IMR-90 (cell line): Measurements from ENCODE around the gene ICAM1. TPM values are rescaled to one million over a fixed set of nuclear protein-coding genes. Genes with fewer than 3 reads are reported as not detected.

ENCODE experiments used
- ATAC-seq: fragments of 200-7000 bp; cut with Tn5 transposase; 2 replicates; pipeline ENCODE4 v1.9.1; 2020; ENCODE audit warnings: low read depth, mild to moderate bottlenecking, moderate library complexity
- BruUV-seq: library from RNA; stranded (reverse); fragments of 400-500 nt; replicated peaks from 2 replicates; lab custom pipeline; 2021; lab: Mats Ljungman, UMichigan
- CTCF ChIA-PET: fragments of 300-600 bp; formaldehyde crosslinking; extraction: SDS; loops from one replicate; lab custom pipeline; 2021; ENCODE audit warnings: antibody characterized with exemption; lab: Yijun Ruan, JAX
- POLR2A ChIA-PET: fragments of 300-600 bp; sonication (Branson Sonifier 250); formaldehyde crosslinking; loops from one replicate; lab custom pipeline; 2022; ENCODE audit warnings: antibody characterized with exemption; ENCODE audit not compliant: unreplicated experiment; lab: Charles Lee
- DNase-seq: peaks from one replicate; pipeline ENCODE4 v3.0.0; 2013
- H2AFZ ChIP-seq: replicated peaks from 2 replicates; pipeline ENCODE3; 2013; ENCODE audit warnings: low read length, mild to moderate bottlenecking; ENCODE audit not compliant: poor library complexity
- H2AK5ac ChIP-seq: 2 replicates; pipeline ENCODE4 v1.6.1; 2013; ENCODE audit warnings: low read depth, low read length, inconsistent platforms
- H2AK9ac ChIP-seq: replicated peaks from 2 replicates; pipeline ENCODE3; 2013; ENCODE audit warnings: mild to moderate bottlenecking, low read depth, low read length, moderate library complexity; ENCODE audit not compliant: poor library complexity
- H2BK120ac ChIP-seq: 2 replicates; pipeline ENCODE4 v1.6.1; 2013; ENCODE audit warnings: low read depth, low read length, inconsistent platforms
- H2BK15ac ChIP-seq: 3 replicates; pipeline ENCODE4 v1.6.1; 2013; ENCODE audit warnings: low read depth, low read length, inconsistent platforms
- H2BK20ac ChIP-seq: 2 replicates; pipeline ENCODE4 v1.6.1; 2013; ENCODE audit warnings: low read depth, mild to moderate bottlenecking, inconsistent platforms, low read length, moderate library complexity
- H2BK5ac ChIP-seq: 2 replicates; pipeline ENCODE4 v1.6.1; 2013; ENCODE audit warnings: mild to moderate bottlenecking, low read depth, low read length, inconsistent platforms; ENCODE audit not compliant: poor library complexity, severe bottlenecking
- H3K14ac ChIP-seq: replicated peaks from 2 replicates; pipeline ENCODE4 v1.6.1; 2013; ENCODE audit warnings: low read depth, low read length, inconsistent platforms
- H3K18ac ChIP-seq: 2 replicates; pipeline ENCODE4 v1.6.1; 2013; ENCODE audit warnings: low read depth, low read length, control low read depth
- H3K23ac ChIP-seq: 2 replicates; pipeline ENCODE4 v1.6.1; 2013; ENCODE audit warnings: low read depth, low read length, inconsistent platforms
- H3K27ac ChIP-seq: 2 replicates; pipeline ENCODE4 v1.5.1; 2013; ENCODE audit warnings: mild to moderate bottlenecking, control low read depth, low read length; ENCODE audit not compliant: insufficient read depth
- H3K27me3 ChIP-seq: 2 replicates; pipeline ENCODE4 v1.6.1; 2013; ENCODE audit warnings: low read length; ENCODE audit not compliant: control insufficient read depth, insufficient read depth
- H3K36me3 ChIP-seq: 2 replicates; pipeline ENCODE4 v1.6.1; 2013; ENCODE audit warnings: low read length, mixed read lengths; ENCODE audit not compliant: control insufficient read depth, insufficient read depth
- H3K4ac ChIP-seq: 2 replicates; pipeline ENCODE4 v1.6.1; 2013; ENCODE audit warnings: low read depth, low read length, inconsistent platforms
- H3K4me1 ChIP-seq: 2 replicates; pipeline ENCODE4 v1.6.1; 2013; ENCODE audit warnings: low read length, mixed read lengths; ENCODE audit not compliant: control insufficient read depth, insufficient read depth
- H3K4me2 ChIP-seq: 2 replicates; pipeline ENCODE4 v1.6.1; 2013; ENCODE audit warnings: low read depth, mild to moderate bottlenecking, control low read depth, low read length, moderate library complexity
- H3K4me3 ChIP-seq: 2 replicates; pipeline ENCODE4 v1.5.1; 2013; ENCODE audit warnings: low read depth, mild to moderate bottlenecking, control low read depth, low read length, moderate library complexity; ENCODE audit not compliant: insufficient read depth
- H3K56ac ChIP-seq: 2 replicates; pipeline ENCODE4 v1.6.1; 2013; ENCODE audit warnings: low read length, inconsistent platforms; ENCODE audit not compliant: insufficient read depth; ENCODE audit errors: extremely low read depth
- H3K79me1 ChIP-seq, 2 experiments: 2 replicates each; pipeline ENCODE4 v1.6.1; 2013; ENCODE audit warnings: low read length in 2 of 2, inconsistent platforms in 1 of 2, low read depth in 1 of 2
- H3K9ac ChIP-seq: 2 replicates; pipeline ENCODE4 v1.6.1; 2013; ENCODE audit warnings: low read depth, low read length, control low read depth
- H3K9me1 ChIP-seq: 2 replicates; pipeline ENCODE4 v1.6.1; 2013; ENCODE audit warnings: low read length, inconsistent platforms; ENCODE audit not compliant: insufficient read depth
- H3K9me3 ChIP-seq: 2 replicates; pipeline ENCODE4 v1.6.1; 2013; ENCODE audit warnings: low read length; ENCODE audit not compliant: control insufficient read depth, insufficient read depth
- H4K20me1 ChIP-seq: 2 replicates; pipeline ENCODE4 v1.6.1; 2013; ENCODE audit warnings: low read length, inconsistent platforms; ENCODE audit not compliant: insufficient read depth
- H4K5ac ChIP-seq: 2 replicates; pipeline ENCODE4 v1.6.1; 2013; ENCODE audit warnings: mild to moderate bottlenecking, low read depth, low read length, control low read depth
- H4K8ac ChIP-seq, 2 experiments: 2 replicates each; pipeline ENCODE4 v1.6.1; 2013; ENCODE audit warnings: low read depth in 2 of 2, low read length in 2 of 2, control low read depth in 1 of 2, inconsistent platforms in 1 of 2
- H4K91ac ChIP-seq: 2 replicates; pipeline ENCODE4 v1.6.1; 2013; ENCODE audit warnings: low read depth, low read length, inconsistent platforms; ENCODE audit not compliant: insufficient read depth
- BHLHE40 ChIP-seq: fragments of 150-350 bp; IDR thresholded peaks from 2 replicates; pipeline ENCODE4 v1.6.1; 2016; ENCODE audit warnings: mild to moderate bottlenecking, low read depth, low read length
- CEBPB ChIP-seq: IDR thresholded peaks from 2 replicates; pipeline ENCODE4 v1.6.1; 2012; ENCODE audit warnings: low read depth, low read length, improper control_type of control experiment
- MAFK ChIP-seq: IDR thresholded peaks from 2 replicates; pipeline ENCODE4 v1.6.1; 2012; ENCODE audit warnings: low read depth, low read length, improper control_type of control experiment
- NFE2L2 ChIP-seq: fragments of 150-350 bp; IDR thresholded peaks from 2 replicates; pipeline ENCODE4 v1.6.1; 2016; ENCODE audit warnings: low read depth, mild to moderate bottlenecking, low read length
- POLR2A ChIP-seq: IDR thresholded peaks from 2 replicates; pipeline ENCODE4 v1.6.1; 2012; ENCODE audit warnings: mild to moderate bottlenecking, low read depth, low read length
- RAD21 ChIP-seq: IDR thresholded peaks from 2 replicates; pipeline ENCODE4 v1.6.1; 2012; ENCODE audit warnings: low read length, improper control_type of control experiment
- RCOR1 ChIP-seq: IDR thresholded peaks from 2 replicates; pipeline ENCODE4 v1.6.1; 2012; ENCODE audit warnings: mild to moderate bottlenecking, low read length, improper control_type of control experiment; ENCODE audit not compliant: insufficient replicate concordance
- SMC3 ChIP-seq: fragments of 150-350 bp; IDR thresholded peaks from 2 replicates; pipeline ENCODE4 v1.6.1; 2016; ENCODE audit warnings: low read depth, mild to moderate bottlenecking, antibody characterized with exemption, low read length, moderate library complexity
- WGBS, 2 experiments: methylation state at CpG; one replicate each; pipeline versions ENCODE4 v1.1.5 to v1.1.7; 2013; ENCODE audit warnings: missing lambda C conversion rate in 2 of 2; ENCODE audit not compliant: insufficient read length in 1 of 2; ENCODE audit errors: extremely low coverage in 2 of 2; 5-methylcytosine and 5-hydroxymethylcytosine counted together
- dilution Hi-C: fragments of 300-500 bp; cut with HindIII; formaldehyde crosslinking; loops from one replicate; pipeline ENCODE4 v1.14.3; 2018; ENCODE audit warnings: low sequenced_read_pairs; ENCODE audit not compliant: unreplicated experiment
- in situ Hi-C: fragments of 300-500 bp; cut with MboI; formaldehyde crosslinking; loops from 3 replicates; pipeline ENCODE4 v1.14.3; 2019; ENCODE audit warnings: low sequenced_read_pairs, inconsistent platforms, mixed read lengths
- intact Hi-C: fragments of 100-400 bp; cut with micrococcal nuclease; formaldehyde crosslinking; loops from 2 replicates; pipeline ENCODE4 v1.10.0; 2022
- polyA plus RNA-seq, 3 experiments: library from polyadenylated mRNA; depleted of rRNA; stranded (reverse); fragments of >200 nt; gene quantifications; 2 replicates each; pipeline ENCODE4 v1.2.3, GENCODE V29; 2012; ENCODE audit warnings: low replicate concordance in 1 of 3
- total RNA-seq: library from RNA; depleted of rRNA; stranded (reverse); fragments of >200 nt; gene quantifications from 2 replicates; pipeline ENCODE4 v1.2.3, GENCODE V29; 2012
- TF ChIP-seq, protein P1 (sequence below): fragments of 150-350 bp; IDR thresholded peaks from 2 replicates; pipeline ENCODE4 v1.6.1; 2017; ENCODE audit warnings: mild to moderate bottlenecking, antibody characterized with exemption, low read length, low read depth
- TF ChIP-seq, protein P2 (sequence below): fragments of 150-350 bp; IDR thresholded peaks from 2 replicates; pipeline ENCODE4 v1.6.1; 2016; ENCODE audit warnings: low read depth, mild to moderate bottlenecking, low read length, moderate library complexity, borderline replicate concordance
- TF ChIP-seq, protein P3 (sequence below): conservative IDR thresholded peaks from 2 replicates; pipeline ENCODE4 v1.5.1; 2012; ENCODE audit warnings: mild to moderate bottlenecking, low read depth, low read length, improper control_type of control experiment

Gene ICAM1
- total and polyA plus RNA-seq, 2 of the 4 experiments (the other 2 are of a cell fraction): 10.6 to 19.1 TPM

DNA sequence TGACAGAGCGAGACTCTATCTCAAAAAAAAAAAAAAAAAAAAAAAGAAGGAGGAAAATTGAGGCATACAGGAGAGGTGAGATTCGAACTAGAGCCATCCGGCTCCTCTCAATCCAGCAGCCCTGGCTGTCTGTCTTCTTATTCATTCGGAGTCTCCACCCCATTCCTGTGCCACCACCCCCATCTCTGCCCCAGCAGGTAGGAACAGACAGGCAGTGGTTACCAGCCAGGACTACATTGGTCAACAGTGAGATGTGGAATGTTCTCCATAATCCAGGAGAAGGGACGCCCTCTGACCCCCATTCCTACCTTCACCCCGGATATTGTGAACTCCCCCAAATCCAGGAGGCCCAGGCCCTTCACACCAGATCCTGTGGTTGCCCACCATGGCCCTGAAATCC, 33.2 kb upstream of the ICAM1 start:
- peaks cover 12% of the 10 kb centered on the region for H3K4me1 ChIP-seq
- H3K36me3 ChIP-seq: no peaks in the 10 kb centered on the region
- peak overlapping the region; percentile 66; the same call in 1 of the 2 replicates for H3K27ac ChIP-seq
- ChIA-PET POLR2A (no interaction called here), CTCF (interaction anchor here (0.6 to 0.9 kb wide), 2 partner anchors 12 to 293 kb away, joined by 4 to 7 read pairs; no protein-coding TSS in a partner anchor)
- H2BK15ac ChIP-seq: peak overlapping the region; percentile 86; the same call in 1 of the 3 replicates
- peak overlapping the region; percentile 13 to 91; a peak in 3 of 4 replicates for H4K8ac ChIP-seq
- no CpG with 5 or more reads among the region's 6 CpGs for WGBS, 2 experiments
- peak overlapping the region; percentile 82; the same call in 1 of the 2 replicates for H3K23ac ChIP-seq
- H3K9me1 ChIP-seq: peaks cover 5% of the 10 kb centered on the region
- H4K91ac ChIP-seq: peak overlapping the region; percentile 85
- no peak overlapping the region for H3K56ac ChIP-seq
- peak overlapping the region; percentile 77 for H3K14ac ChIP-seq
- peak overlapping the region; percentile 98 for H2BK120ac ChIP-seq
- H4K5ac ChIP-seq: peak overlapping the region; percentile 88
- TF ChIP-seq BHLHE40: no peak
- no peak for TF ChIP-seq NFE2L2
- no peak for TF ChIP-seq MAFK
- TF ChIP-seq POLR2A: no peak
- TF ChIP-seq RCOR1: no peak
- TF ChIP-seq SMC3: no peak
- TF ChIP-seq, protein P1, sequence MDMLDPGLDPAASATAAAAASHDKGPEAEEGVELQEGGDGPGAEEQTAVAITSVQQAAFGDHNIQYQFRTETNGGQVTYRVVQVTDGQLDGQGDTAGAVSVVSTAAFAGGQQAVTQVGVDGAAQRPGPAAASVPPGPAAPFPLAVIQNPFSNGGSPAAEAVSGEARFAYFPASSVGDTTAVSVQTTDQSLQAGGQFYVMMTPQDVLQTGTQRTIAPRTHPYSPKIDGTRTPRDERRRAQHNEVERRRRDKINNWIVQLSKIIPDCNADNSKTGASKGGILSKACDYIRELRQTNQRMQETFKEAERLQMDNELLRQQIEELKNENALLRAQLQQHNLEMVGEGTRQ: no peak
- TF ChIP-seq, protein P2, sequence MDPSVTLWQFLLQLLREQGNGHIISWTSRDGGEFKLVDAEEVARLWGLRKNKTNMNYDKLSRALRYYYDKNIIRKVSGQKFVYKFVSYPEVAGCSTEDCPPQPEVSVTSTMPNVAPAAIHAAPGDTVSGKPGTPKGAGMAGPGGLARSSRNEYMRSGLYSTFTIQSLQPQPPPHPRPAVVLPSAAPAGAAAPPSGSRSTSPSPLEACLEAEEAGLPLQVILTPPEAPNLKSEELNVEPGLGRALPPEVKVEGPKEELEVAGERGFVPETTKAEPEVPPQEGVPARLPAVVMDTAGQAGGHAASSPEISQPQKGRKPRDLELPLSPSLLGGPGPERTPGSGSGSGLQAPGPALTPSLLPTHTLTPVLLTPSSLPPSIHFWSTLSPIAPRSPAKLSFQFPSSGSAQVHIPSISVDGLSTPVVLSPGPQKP: no peak
- no peak for TF ChIP-seq RAD21
- TF ChIP-seq CEBPB: no peak
- TF ChIP-seq, protein P3, sequence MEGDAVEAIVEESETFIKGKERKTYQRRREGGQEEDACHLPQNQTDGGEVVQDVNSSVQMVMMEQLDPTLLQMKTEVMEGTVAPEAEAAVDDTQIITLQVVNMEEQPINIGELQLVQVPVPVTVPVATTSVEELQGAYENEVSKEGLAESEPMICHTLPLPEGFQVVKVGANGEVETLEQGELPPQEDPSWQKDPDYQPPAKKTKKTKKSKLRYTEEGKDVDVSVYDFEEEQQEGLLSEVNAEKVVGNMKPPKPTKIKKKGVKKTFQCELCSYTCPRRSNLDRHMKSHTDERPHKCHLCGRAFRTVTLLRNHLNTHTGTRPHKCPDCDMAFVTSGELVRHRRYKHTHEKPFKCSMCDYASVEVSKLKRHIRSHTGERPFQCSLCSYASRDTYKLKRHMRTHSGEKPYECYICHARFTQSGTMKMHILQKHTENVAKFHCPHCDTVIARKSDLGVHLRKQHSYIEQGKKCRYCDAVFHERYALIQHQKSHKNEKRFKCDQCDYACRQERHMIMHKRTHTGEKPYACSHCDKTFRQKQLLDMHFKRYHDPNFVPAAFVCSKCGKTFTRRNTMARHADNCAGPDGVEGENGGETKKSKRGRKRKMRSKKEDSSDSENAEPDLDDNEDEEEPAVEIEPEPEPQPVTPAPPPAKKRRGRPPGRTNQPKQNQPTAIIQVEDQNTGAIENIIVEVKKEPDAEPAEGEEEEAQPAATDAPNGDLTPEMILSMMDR: no peak
- peak overlapping the region; percentile 21; the same call in 1 of the 2 replicates for H3K9ac ChIP-seq
- H3K4me3 ChIP-seq: no peak overlapping the region
- no peaks in the 10 kb centered on the region for H4K20me1 ChIP-seq
- peak overlapping the region; percentile 91 for H2AFZ ChIP-seq
- H2AK5ac ChIP-seq: peak overlapping the region; percentile 92
- H3K18ac ChIP-seq: peak overlapping the region; percentile 89
- no peaks in the 10 kb centered on the region for H3K9me3 ChIP-seq
- no TSS peak for BruUV-seq
- dilution Hi-C loops (no loop called here), in situ Hi-C loops (no loop called here), intact Hi-C loops (loop anchor here (1.0 kb wide), 1 partner anchor 13 kb away; no protein-coding TSS in a partner anchor)
- peak overlapping the region; percentile 93 for H3K4ac ChIP-seq
- peak; percentile 40 for ATAC-seq
- peak overlapping the region; percentile 90 for H2BK5ac ChIP-seq
- H3K79me1 ChIP-seq: no peaks in the 10 kb centered on the region
- H2AK9ac ChIP-seq: peak overlapping the region; percentile 95
- DNase-seq: no peak
- H3K27me3 ChIP-seq: no peaks in the 10 kb centered on the region
- H3K4me2 ChIP-seq: peak overlapping the region; percentile 26
- H2BK20ac ChIP-seq: peak overlapping the region; percentile 89; the same call in 1 of the 2 replicates
